Osteocyte (in vitro differentiated cells): ENCODE measurements around the gene C20orf204. TPM values are rescaled to one million over a fixed set of nuclear protein-coding genes. Genes with fewer than 3 reads are reported as not detected.
A peak's percentile ranks its signal among the peaks of the same experiment; 100 is the strongest.

ENCODE experiments used
- DNase-seq: peaks from one replicate; pipeline ENCODE4 v3.0.0; 2021; ENCODE audit warnings: mixed read lengths; ENCODE audit not compliant: unreplicated experiment; ENCODE audit errors: extremely low spot score
- H3K27ac Mint-ChIP-seq: one replicate; pipeline ENCODE4 v1.8.0; 2021; ENCODE audit warnings: mild to moderate bottlenecking, mixed read lengths; ENCODE audit not compliant: unreplicated experiment
- H3K27me3 Mint-ChIP-seq: one replicate; pipeline ENCODE4 v1.8.0; 2021; ENCODE audit warnings: mixed read lengths; ENCODE audit not compliant: unreplicated experiment
- H3K36me3 Mint-ChIP-seq: one replicate; pipeline ENCODE4 v1.8.0; 2021; ENCODE audit warnings: mixed read lengths; ENCODE audit not compliant: unreplicated experiment
- H3K4me1 Mint-ChIP-seq: one replicate; pipeline ENCODE4 v1.8.0; 2021; ENCODE audit warnings: mixed read lengths; ENCODE audit not compliant: unreplicated experiment
- H3K4me3 Mint-ChIP-seq: one replicate; pipeline ENCODE4 v1.8.0; 2021; ENCODE audit warnings: mild to moderate bottlenecking, moderate library complexity, mixed read lengths; ENCODE audit not compliant: unreplicated experiment
- H3K9me3 Mint-ChIP-seq: one replicate; pipeline ENCODE4 v1.8.0; 2021; ENCODE audit warnings: mixed read lengths; ENCODE audit not compliant: unreplicated experiment
- CTCF ChIP-seq: fragments of 200-600 bp; sonication (generic); IDR thresholded peaks from 2 replicates; pipeline ENCODE4 v1.5.0; 2021; ENCODE audit warnings: antibody characterized with exemption, mild to moderate bottlenecking, moderate library complexity
- total RNA-seq: library from RNA; stranded (reverse); gene quantifications from 2 replicates; pipeline ENCODE4 v1.2.1, GENCODE V29; 2021

Gene C20orf204
- total RNA-seq, 1 donor from 2014 or later: 1.3 TPM

GRCh38 chr20:64049060-64049877 is 13.3 kb downstream of the C20orf204 start, which contains the start of gene SOX18:
SOX18 (minus strand) TSS chr20:64049639; CDS start chr20:64049516, 123 bp downstream.
- DNase-seq: no peak
- Mint-ChIP-seq H3K36me3 (no peaks in the 10 kb centered on the region), H3K27me3 (no peaks in the 10 kb centered on the region), H3K9me3 (no peaks in the 10 kb centered on the region), H3K4me3 (peak within 1 kb of the TSS; percentile 67), H3K27ac (no peak within 1 kb of the TSS), H3K4me1 (peaks cover 35% of the 10 kb centered on the region)
- TF ChIP-seq CTCF: no peak

GRCh38 chr20:64049878-64050260 is 13.9 kb downstream of the C20orf204 start:
- peak overlapping the region; percentile 50 for H3K4me3 Mint-ChIP-seq
- no peaks in the 10 kb centered on the region for H3K36me3 Mint-ChIP-seq
- H3K27ac Mint-ChIP-seq: no peak overlapping the region
- no peaks in the 10 kb centered on the region for H3K27me3 Mint-ChIP-seq
- no peaks in the 10 kb centered on the region for H3K9me3 Mint-ChIP-seq
- DNase-seq: no peak
- H3K4me1 Mint-ChIP-seq: peaks cover 33% of the 10 kb centered on the region
- TF ChIP-seq CTCF: no peak

- H3K4me1 Mint-ChIP-seq: peaks cover 33% of the 10 kb centered on the region
- H3K9me3 Mint-ChIP-seq: no peaks in the 10 kb centered on the region
- DNase-seq: no peak
- peak overlapping the region; percentile 44 for H3K4me3 Mint-ChIP-seq
- no peak overlapping the region for H3K27ac Mint-ChIP-seq
- H3K36me3 Mint-ChIP-seq: no peaks in the 10 kb centered on the region
- H3K27me3 Mint-ChIP-seq: no peaks in the 10 kb centered on the region
- no peak for TF ChIP-seq CTCF
Observed at GRCh38 chr20:64050261-64051032, 14.5 kb downstream of the C20orf204 start.

- no peak for DNase-seq
- Mint-ChIP-seq H3K36me3 (no peaks in the 10 kb centered on the region), H3K4me3 (no peak overlapping the region), H3K4me1 (peaks cover 33% of the 10 kb centered on the region), H3K27me3 (no peaks in the 10 kb centered on the region), H3K27ac (no peak overlapping the region), H3K9me3 (no peaks in the 10 kb centered on the region)
- TF ChIP-seq CTCF: no peak
Observed at GRCh38 chr20:64051033-64051452, 15.1 kb downstream of the C20orf204 start.
